H9 (cell line): Measurements from ENCODE around the gene SETBP1. TPM values are rescaled to one million over a fixed set of nuclear protein-coding genes. Genes with fewer than 3 reads are reported as not detected.

Experiments used
- DNase-seq: peaks from one replicate; pipeline ENCODE4 v3.0.0-alpha.2; 2017
- H2AFZ ChIP-seq: one replicate; pipeline ENCODE4 v1.6.1; 2013; ENCODE audit warnings: mild to moderate bottlenecking, low read length, control low read depth, moderate library complexity
- H2AK5ac ChIP-seq: 2 replicates; pipeline ENCODE4 v1.6.1; 2013; ENCODE audit warnings: low read length, control low read depth, mixed read lengths; ENCODE audit not compliant: insufficient read length
- H2BK120ac ChIP-seq: one replicate; pipeline ENCODE4 v1.6.1; 2013; ENCODE audit warnings: low read depth, mild to moderate bottlenecking, low read length, control low read depth, inconsistent platforms; ENCODE audit not compliant: poor library complexity, severe bottlenecking
- H2BK12ac ChIP-seq: 2 replicates; pipeline ENCODE4 v1.6.1; 2013; ENCODE audit warnings: low read length, control low read depth, mixed read lengths, low read depth; ENCODE audit not compliant: insufficient read length
- H2BK15ac ChIP-seq: 2 replicates; pipeline ENCODE4 v1.6.1; 2013; ENCODE audit warnings: low read depth, low read length, control low read depth
- H2BK20ac ChIP-seq: one replicate; pipeline ENCODE4 v1.6.1; 2013; ENCODE audit warnings: low read depth, mild to moderate bottlenecking, low read length, control low read depth, inconsistent platforms; ENCODE audit not compliant: poor library complexity, severe bottlenecking
- H2BK5ac ChIP-seq: 2 replicates; pipeline ENCODE4 v1.6.1; 2013; ENCODE audit warnings: low read length, control low read depth, mixed read lengths; ENCODE audit not compliant: insufficient read length
- H3K14ac ChIP-seq: 2 replicates; pipeline ENCODE4 v1.6.1; 2013; ENCODE audit warnings: low read length, control low read depth; ENCODE audit not compliant: insufficient read depth
- H3K18ac ChIP-seq: 2 replicates; pipeline ENCODE4 v1.6.1; 2013; ENCODE audit warnings: low read depth, mild to moderate bottlenecking, mixed read lengths, low read length, control low read depth; ENCODE audit not compliant: insufficient read length
- H3K23ac ChIP-seq: 2 replicates; pipeline ENCODE4 v1.6.1; 2013; ENCODE audit warnings: low read length, control low read depth, mixed read lengths, low read depth; ENCODE audit not compliant: insufficient read length
- H3K23me2 ChIP-seq: 2 replicates; pipeline ENCODE4 v1.6.1; 2013; ENCODE audit warnings: low read depth, mild to moderate bottlenecking, mixed read lengths, low read length, control low read depth; ENCODE audit not compliant: insufficient read length, poor library complexity, severe bottlenecking
- H3K27ac ChIP-seq: 2 replicates; pipeline ENCODE4 v1.5.1; 2013; ENCODE audit warnings: low read length, control low read depth, mixed read lengths, low read depth; ENCODE audit not compliant: insufficient read length
- H3K27me3 ChIP-seq: 2 replicates; pipeline ENCODE4 v1.6.1; 2013; ENCODE audit warnings: low read length, control low read depth, inconsistent platforms; ENCODE audit not compliant: insufficient read depth
- H3K4ac ChIP-seq: 2 replicates; pipeline ENCODE4 v1.6.1; 2013; ENCODE audit warnings: low read depth, mild to moderate bottlenecking, control low read depth, inconsistent platforms, low read length, moderate library complexity
- H3K4me1 ChIP-seq: 2 replicates; pipeline ENCODE4 v1.6.1; 2013; ENCODE audit warnings: low read length, control low read depth, inconsistent platforms; ENCODE audit not compliant: insufficient read depth
- H3K4me2 ChIP-seq: 2 replicates; pipeline ENCODE4 v1.6.1; 2013; ENCODE audit warnings: low read length, control low read depth, mixed read lengths; ENCODE audit not compliant: insufficient read length, insufficient read depth
- H3K56ac ChIP-seq: 2 replicates; pipeline ENCODE4 v1.6.1; 2013; ENCODE audit warnings: low read depth, mild to moderate bottlenecking, mixed read lengths, low read length, control low read depth; ENCODE audit not compliant: insufficient read length
- H3K79me1 ChIP-seq: 2 replicates; pipeline ENCODE4 v1.6.1; 2013; ENCODE audit warnings: low read depth, mild to moderate bottlenecking, moderate library complexity, low read length, control low read depth, inconsistent platforms; ENCODE audit not compliant: insufficient read depth, poor library complexity, severe bottlenecking
- H3K79me2 ChIP-seq: 2 replicates; pipeline ENCODE4 v1.6.1; 2013; ENCODE audit warnings: low read length, control low read depth, inconsistent platforms; ENCODE audit not compliant: insufficient read depth
- H3K9ac ChIP-seq: 2 replicates; pipeline ENCODE4 v1.6.1; 2013; ENCODE audit warnings: low read length, control low read depth, mixed read lengths; ENCODE audit not compliant: insufficient read length; ENCODE audit errors: extremely low read depth
- H3K9me3 ChIP-seq: one replicate; pipeline ENCODE4 v1.6.1; 2013; ENCODE audit warnings: low read depth, low read length, inconsistent platforms; ENCODE audit not compliant: control insufficient read depth
- H3T11ph ChIP-seq: one replicate; pipeline ENCODE4 v1.6.1; 2013; ENCODE audit warnings: mild to moderate bottlenecking, low read length, control low read depth, inconsistent platforms
- H4K20me1 ChIP-seq: one replicate; pipeline ENCODE4 v1.6.1; 2013; ENCODE audit not compliant: control insufficient read depth, insufficient read length, insufficient read depth
- H4K5ac ChIP-seq: 2 replicates; pipeline ENCODE4 v1.6.1; 2013; ENCODE audit warnings: low read depth, mild to moderate bottlenecking, mixed read lengths, low read length, control low read depth; ENCODE audit not compliant: insufficient read length
- H4K8ac ChIP-seq: replicated peaks from 2 replicates; pipeline ENCODE4 v1.6.1; 2013; ENCODE audit warnings: low read length, control low read depth, mixed read lengths, low read depth; ENCODE audit not compliant: insufficient read length
- H4K91ac ChIP-seq: 2 replicates; pipeline ENCODE4 v1.6.1; 2013; ENCODE audit warnings: low read depth, mild to moderate bottlenecking, moderate library complexity, mixed read lengths, low read length, control low read depth; ENCODE audit not compliant: insufficient read length
- H3K27ac Mint-ChIP-seq, 3 experiments: 2 replicates in 2 of 3; 3 replicates in 1 of 3; pipeline ENCODE4 v1.8.0; 2020 to 2021; ENCODE audit warnings: mixed read lengths in 3 of 3, mild to moderate bottlenecking in 1 of 3, moderate library complexity in 1 of 3
- H3K27me3 Mint-ChIP-seq: 2 replicates; pipeline ENCODE4 v1.8.0; 2021; ENCODE audit warnings: low read depth, mild to moderate bottlenecking, moderate library complexity, mixed read lengths
- H3K36me3 Mint-ChIP-seq, 3 experiments: 2 replicates in 2 of 3; 3 replicates in 1 of 3; pipeline ENCODE4 v1.8.0; 2020 to 2021; ENCODE audit warnings: low read depth in 3 of 3, mixed read lengths in 3 of 3; ENCODE audit not compliant: insufficient read depth in 1 of 3
- H3K4me1 Mint-ChIP-seq, 2 experiments: 2 replicates each; pipeline ENCODE4 v1.8.0; 2020; ENCODE audit warnings: mixed read lengths in 2 of 2
- H3K4me3 Mint-ChIP-seq, 2 experiments: 2 replicates in 1 of 2; 3 replicates in 1 of 2; pipeline ENCODE4 v1.8.0; 2020 to 2021; ENCODE audit warnings: mild to moderate bottlenecking in 2 of 2, mixed read lengths in 2 of 2, moderate library complexity in 1 of 2
- H3K9me3 Mint-ChIP-seq, 2 experiments: 2 replicates in 1 of 2; 3 replicates in 1 of 2; pipeline ENCODE4 v1.8.0; 2020; ENCODE audit warnings: mild to moderate bottlenecking in 2 of 2, mixed read lengths in 2 of 2, moderate library complexity in 1 of 2
- WGBS: extraction: QIAGEN DNeasy Blood & Tissue Kit; methylation state at CpG from one replicate; pipeline ENCODE4 v1.1.7; 2013; ENCODE audit warnings: missing lambda C conversion rate, low lambda C conversion rate, mixed read lengths; ENCODE audit not compliant: insufficient read length; ENCODE audit errors: extremely low coverage; 5-methylcytosine and 5-hydroxymethylcytosine counted together
- total RNA-seq: library from RNA; stranded (reverse); gene quantifications from 2 replicates; pipeline ENCODE4 v1.2.1, GENCODE V29; 2021
- TF ChIP-seq, protein P1 (sequence below): fragments of 200-600 bp; sonication (generic); conservative IDR thresholded peaks from 3 replicates; pipeline ENCODE4 v1.8.0; 2021; ENCODE audit warnings: antibody characterized with exemption, mild to moderate bottlenecking

Gene SETBP1
- total RNA-seq, 1 experiment from 2014 or later = 4.6 TPM

- Mint-ChIP-seq H3K4me1 (peaks cover 4% of the 10 kb centered on the region in 2 experiments; a peak in 3 of 4 replicates), H3K9me3 (no peaks in the 10 kb centered on the region), H3K27me3 (peaks cover 4% of the 10 kb centered on the region), H3K27ac (no peak overlapping the region), H3K36me3 (no peaks in the 10 kb centered on the region), H3K4me3 (no peak overlapping the region)
- TF ChIP-seq, protein P1, sequence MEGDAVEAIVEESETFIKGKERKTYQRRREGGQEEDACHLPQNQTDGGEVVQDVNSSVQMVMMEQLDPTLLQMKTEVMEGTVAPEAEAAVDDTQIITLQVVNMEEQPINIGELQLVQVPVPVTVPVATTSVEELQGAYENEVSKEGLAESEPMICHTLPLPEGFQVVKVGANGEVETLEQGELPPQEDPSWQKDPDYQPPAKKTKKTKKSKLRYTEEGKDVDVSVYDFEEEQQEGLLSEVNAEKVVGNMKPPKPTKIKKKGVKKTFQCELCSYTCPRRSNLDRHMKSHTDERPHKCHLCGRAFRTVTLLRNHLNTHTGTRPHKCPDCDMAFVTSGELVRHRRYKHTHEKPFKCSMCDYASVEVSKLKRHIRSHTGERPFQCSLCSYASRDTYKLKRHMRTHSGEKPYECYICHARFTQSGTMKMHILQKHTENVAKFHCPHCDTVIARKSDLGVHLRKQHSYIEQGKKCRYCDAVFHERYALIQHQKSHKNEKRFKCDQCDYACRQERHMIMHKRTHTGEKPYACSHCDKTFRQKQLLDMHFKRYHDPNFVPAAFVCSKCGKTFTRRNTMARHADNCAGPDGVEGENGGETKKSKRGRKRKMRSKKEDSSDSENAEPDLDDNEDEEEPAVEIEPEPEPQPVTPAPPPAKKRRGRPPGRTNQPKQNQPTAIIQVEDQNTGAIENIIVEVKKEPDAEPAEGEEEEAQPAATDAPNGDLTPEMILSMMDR = no peak
- Histone ChIP-seq H3T11ph (no peak overlapping the region), H3K79me1 (no peaks in the 10 kb centered on the region), H2BK12ac (no peak overlapping the region), H4K20me1 (no peaks in the 10 kb centered on the region), H3K27me3 (no peaks in the 10 kb centered on the region), H3K4ac (no peak overlapping the region), H3K14ac (no peak overlapping the region), H2AFZ (no peak overlapping the region), H2BK5ac (no peak overlapping the region), H2BK20ac (no peak overlapping the region), H3K56ac (no peak overlapping the region), H3K4me2 (no peak overlapping the region), H3K9ac (no peak overlapping the region), H3K23ac (no peak overlapping the region), H2AK5ac (no peak overlapping the region), H3K27ac (no peak overlapping the region), H3K4me1 (no peaks in the 10 kb centered on the region), H3K9me3 (no peaks in the 10 kb centered on the region), H4K91ac (no peak overlapping the region), H3K23me2 (no peaks in the 10 kb centered on the region), H2BK120ac (no peak overlapping the region), H4K5ac (no peak overlapping the region), H3K18ac (no peak overlapping the region), H3K79me2 (no peaks in the 10 kb centered on the region), H2BK15ac (no peak overlapping the region), H4K8ac (no peak overlapping the region)
- no peak for DNase-seq
- no CpG with 5 or more reads among the region's 7 CpGs for WGBS
These were observed 430.2 kb downstream of the SETBP1 start for GRCh38 chr18:45110577-45111501.
